A549 (cell line): Measurements from ENCODE around the gene ARL4D.

Experiments used
- BHLHE40 ChIP-seq: IDR thresholded peaks from 2 replicates; pipeline ENCODE4 v1.6.1; 2012; ENCODE audit warnings: low read depth, low read length, inconsistent platforms
- CHD2 ChIP-seq: fragments of 150-350 bp; IDR thresholded peaks from 2 replicates; pipeline ENCODE4 v1.6.1; 2014; ENCODE audit warnings: low read length; ENCODE audit not compliant: partially characterized antibody
- CTCF ChIP-seq: fragments of >200 bp; sonication (Bioruptor Twin); formaldehyde crosslinking; IDR thresholded peaks from 3 replicates; pipeline ENCODE4 v1.5.1; 2016
- ELK1 ChIP-seq: fragments of 150-350 bp; IDR thresholded peaks from 2 replicates; pipeline ENCODE4 v1.6.1; 2014; ENCODE audit warnings: low read depth, mild to moderate bottlenecking, low read length
- KDM1A ChIP-seq: fragments of 200-600 bp; sonication (generic); IDR thresholded peaks from 2 replicates; pipeline ENCODE4 v1.6.1; 2016; ENCODE audit warnings: low read depth, mild to moderate bottlenecking
- MAFK ChIP-seq: fragments of 450-650 bp; IDR thresholded peaks from 2 replicates; pipeline ENCODE4 v1.6.1; 2014; ENCODE audit not compliant: partially characterized antibody
- MAZ ChIP-seq: fragments of 150-350 bp; IDR thresholded peaks from 2 replicates; pipeline ENCODE4 v1.6.1; 2014; ENCODE audit warnings: antibody characterized with exemption, low read depth, low read length, borderline replicate concordance
- MYC ChIP-seq: IDR thresholded peaks from 2 replicates; pipeline ENCODE4 v1.6.1; 2012; ENCODE audit warnings: mild to moderate bottlenecking, inconsistent platforms, low read length, improper control_type of control experiment, borderline replicate concordance
- NFE2L2 ChIP-seq: fragments of 150-350 bp; conservative IDR thresholded peaks from 2 replicates; pipeline ENCODE4 v1.6.1; 2014; ENCODE audit warnings: low read length
- NR3C1 ChIP-seq: fragments of >200 bp; sonication (Bioruptor Twin); formaldehyde crosslinking; IDR thresholded peaks from 3 replicates; pipeline ENCODE4 v1.6.1; 2017
- POLR2A ChIP-seq: IDR thresholded peaks from 2 replicates; pipeline ENCODE4 v1.6.1; 2012; ENCODE audit warnings: mild to moderate bottlenecking, low read length
- REST ChIP-seq: fragments of 200-600 bp; sonication (generic); IDR thresholded peaks from 2 replicates; pipeline ENCODE4 v1.6.1; 2016; ENCODE audit warnings: antibody characterized with exemption, mild to moderate bottlenecking, moderate library complexity

- TF ChIP-seq REST (no peak), CTCF (no peak), POLR2A (no peak), KDM1A (no peak), MYC (no peak), BHLHE40 (no peak), CHD2 (no peak), ELK1 (no peak), MAFK (no peak), NFE2L2 (no peak), MAZ (no peak), NR3C1 (no peak)
Measured at GRCh38 chr17:43434902-43435319, 36.1 kb downstream of the ARL4D start.
